GM13977 (cell line): ENCODE data around the gene NUDT22.

ENCODE experiments used
- DNase-seq: peaks from one replicate; pipeline ENCODE4 v3.0.0; 2012; ENCODE audit warnings: low spot score
- in situ Hi-C: fragments of 300-500 bp; cut with MboI; formaldehyde crosslinking; loops from one replicate; pipeline ENCODE4 v1.12.0; 2022; ENCODE audit warnings: low sequenced_read_pairs, low pct_unique_long_range_greater_than_20kb, mixed read lengths, inconsistent platforms; ENCODE audit not compliant: unreplicated experiment
- TF ChIP-seq, protein P1 (sequence below): IDR thresholded peaks from 2 replicates; pipeline ENCODE4 v1.5.1; 2012; ENCODE audit warnings: mild to moderate bottlenecking, control low read depth; ENCODE audit not compliant: insufficient read depth; ENCODE audit errors: extremely low read depth, missing control alignments

Gene NUDT22

GRCh38 chr11:64196626-64197025 is 29.4 kb upstream of the NUDT22 start:
- in situ Hi-C loops: no loop called here
- DNase-seq: no peak
- TF ChIP-seq, protein P1, sequence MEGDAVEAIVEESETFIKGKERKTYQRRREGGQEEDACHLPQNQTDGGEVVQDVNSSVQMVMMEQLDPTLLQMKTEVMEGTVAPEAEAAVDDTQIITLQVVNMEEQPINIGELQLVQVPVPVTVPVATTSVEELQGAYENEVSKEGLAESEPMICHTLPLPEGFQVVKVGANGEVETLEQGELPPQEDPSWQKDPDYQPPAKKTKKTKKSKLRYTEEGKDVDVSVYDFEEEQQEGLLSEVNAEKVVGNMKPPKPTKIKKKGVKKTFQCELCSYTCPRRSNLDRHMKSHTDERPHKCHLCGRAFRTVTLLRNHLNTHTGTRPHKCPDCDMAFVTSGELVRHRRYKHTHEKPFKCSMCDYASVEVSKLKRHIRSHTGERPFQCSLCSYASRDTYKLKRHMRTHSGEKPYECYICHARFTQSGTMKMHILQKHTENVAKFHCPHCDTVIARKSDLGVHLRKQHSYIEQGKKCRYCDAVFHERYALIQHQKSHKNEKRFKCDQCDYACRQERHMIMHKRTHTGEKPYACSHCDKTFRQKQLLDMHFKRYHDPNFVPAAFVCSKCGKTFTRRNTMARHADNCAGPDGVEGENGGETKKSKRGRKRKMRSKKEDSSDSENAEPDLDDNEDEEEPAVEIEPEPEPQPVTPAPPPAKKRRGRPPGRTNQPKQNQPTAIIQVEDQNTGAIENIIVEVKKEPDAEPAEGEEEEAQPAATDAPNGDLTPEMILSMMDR: no peak

DNA sequence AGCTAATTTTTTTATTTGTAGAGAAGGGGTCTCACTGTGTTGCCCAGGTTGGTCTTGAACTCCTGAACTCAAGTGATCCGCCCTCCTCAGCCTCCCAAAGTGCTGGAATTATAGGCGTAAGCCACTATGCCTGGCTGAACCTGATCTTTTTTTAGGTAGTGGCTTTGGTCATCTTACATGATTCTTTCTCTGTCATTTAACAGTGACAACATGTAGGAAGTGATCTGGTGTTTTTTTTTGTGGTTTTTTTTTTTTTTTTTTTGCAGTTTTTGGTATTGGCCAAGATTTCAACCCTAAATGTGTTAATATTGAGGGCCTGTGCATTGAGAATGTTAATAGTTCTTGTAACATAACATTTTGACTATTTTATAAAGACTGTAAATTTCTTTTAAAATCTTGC is 27.6 kb upstream of the NUDT22 start:
- in situ Hi-C loops: no loop called here
- no peak for DNase-seq
- TF ChIP-seq, protein P1: no peak

DNA sequence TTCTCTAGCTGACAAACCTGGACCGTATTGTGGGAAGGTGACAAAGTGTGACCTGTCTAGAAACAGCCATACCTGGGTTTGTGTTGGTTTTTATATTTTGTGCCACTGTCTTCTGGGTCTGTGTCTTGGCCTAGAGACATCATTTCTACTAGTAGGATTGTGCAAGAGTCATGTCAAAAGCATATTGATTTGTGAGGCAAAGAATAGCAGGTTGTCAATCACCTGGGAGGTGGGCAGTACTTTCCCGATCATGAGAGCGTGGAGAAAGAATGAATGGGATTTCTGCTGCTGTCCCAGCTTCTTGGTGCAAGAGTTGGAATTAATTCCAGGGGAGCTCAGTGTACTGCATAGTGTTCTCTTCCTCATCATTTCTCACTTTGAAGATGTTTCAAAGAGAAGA is 24.5 kb upstream of the NUDT22 start:
- in situ Hi-C loops: no loop called here
- no peak for DNase-seq
- TF ChIP-seq, protein P1: no peak

- in situ Hi-C loops: no loop called here
- DNase-seq: no peak
- TF ChIP-seq, protein P1: no peak
Observed at GRCh38 chr11:64202992-64203391, 23.1 kb upstream of the NUDT22 start.

GRCh38 chr11:64203421-64204079 is 22.5 kb upstream of the NUDT22 start:
- TF ChIP-seq, protein P1: no peak
- in situ Hi-C loops: no loop called here
- DNase-seq: no peak

GRCh38 chr11:64204080-64204440 is 22.0 kb upstream of the NUDT22 start:
- TF ChIP-seq, protein P1: no peak
- in situ Hi-C loops: no loop called here
- no peak for DNase-seq
